ENCODE measurements around the gene GPI. TPM values are rescaled to one million over a fixed set of nuclear protein-coding genes. Genes with fewer than 3 reads are reported as not detected.
A peak's percentile ranks its signal among the peaks of the same experiment; 100 is the strongest.

GPI gene
- total and polyA plus RNA-seq, 2 of the 8 experiments (the other 6 are each of a cell fraction or from before 2014, with no cell fraction given), result 171 to 360 TPM

DNA sequence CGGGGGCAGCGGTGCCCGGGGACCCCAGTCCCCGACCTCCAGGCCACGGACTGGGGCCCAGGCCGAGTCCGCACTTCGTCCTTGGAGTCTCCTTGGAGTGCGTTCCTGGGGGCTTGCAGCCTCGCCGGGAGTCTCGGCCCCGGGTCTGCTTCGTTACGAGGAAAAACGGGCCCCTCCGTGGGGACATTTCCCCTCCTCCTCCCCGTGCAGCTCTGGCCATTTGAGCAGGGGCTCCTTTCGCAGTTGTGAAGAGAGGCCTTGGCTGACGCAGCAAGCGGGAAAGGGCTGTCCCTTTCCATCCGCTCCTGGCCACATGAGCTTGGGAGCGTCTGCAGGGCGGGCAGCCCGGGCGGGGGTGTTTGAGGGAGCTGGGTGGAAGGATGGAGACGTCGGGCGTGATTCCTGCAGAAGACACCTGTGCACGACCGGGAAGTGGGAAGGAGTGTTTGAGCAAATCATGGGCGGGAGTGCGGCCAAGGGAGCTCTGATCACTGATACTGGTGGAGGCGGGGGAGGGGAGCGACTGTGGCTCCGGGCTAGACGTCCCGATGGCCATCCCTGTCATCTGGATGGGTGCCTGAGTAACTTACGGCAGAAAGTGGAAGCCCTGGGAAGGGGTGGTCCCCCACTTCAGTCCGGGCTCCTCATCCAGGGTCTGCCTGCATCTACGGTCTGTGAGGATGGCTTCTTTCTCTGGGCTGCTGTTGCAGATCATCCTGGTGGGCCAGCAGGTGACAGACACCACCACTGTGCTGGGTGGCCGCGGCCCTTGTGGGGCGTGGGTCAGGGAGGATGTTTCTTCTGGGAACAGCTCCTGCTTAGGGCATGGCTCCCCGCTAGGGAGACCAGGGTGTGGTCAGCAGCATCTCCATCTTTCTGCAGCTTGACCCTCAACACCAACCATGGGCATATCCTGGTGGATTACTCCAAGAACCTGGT, 736 bp downstream of the GPI start:
- ChIA-PET CTCF (ENCODE audit: partially characterized antibody) (interaction anchor here (0.7 to 1.8 kb wide), 5 partner anchors 11 to 19 kb away, joined by 3 to 5 read pairs (median 4); no protein-coding TSS in a partner anchor), POLR2A (ENCODE audit: partially characterized antibody) (interaction anchor here (0.8 to 3.2 kb wide), 16 partner anchors 9 to 116 kb away, joined by 3 to 12 read pairs (median 4); partner anchors contain the start of gene WTIP)
- Histone ChIP-seq H2BK12ac (ENCODE audit: low read depth, low read length) (no peak overlapping the region), H3K56ac (replicated peaks; ENCODE audit: insufficient read length, low read depth, low read length) (peak overlapping the region; percentile 78), H3K4me1 (replicated peaks in 1 of 4; ENCODE audit: control insufficient read depth in 3 of 4, insufficient read depth in 4 of 4, low read length in 3 of 4) (peaks cover 0 to 12% (median 5%) of the 10 kb centered on the region in 4 experiments; a peak in 5 of 7 replicates), H3K36me3 (ENCODE audit: control insufficient read depth in 2 of 4, insufficient read depth in 4 of 4, low read length in 3 of 4) (peaks cover 20 to 37% (median 27%) of the 10 kb centered on the region in 4 experiments), H3K9ac (replicated peaks in 1 of 4; ENCODE audit: extremely low read depth in 1 of 4, low read depth in 3 of 4, low read length in 3 of 4) (peak overlapping the region; percentile 56 to 81 (median 71)), H3K4ac (replicated peaks; ENCODE audit: insufficient read length, low read depth, low read length) (peak overlapping the region; percentile 44), H3K23ac (ENCODE audit: insufficient read length) (no peak overlapping the region), H3K27me3 (replicated peaks in 1 of 4; ENCODE audit: control insufficient read depth in 3 of 4, extremely low read depth in 1 of 4, insufficient read depth in 3 of 4, low read length in 3 of 4) (no peaks in the 10 kb centered on the region), H3K79me1 (ENCODE audit: low read depth, low read length) (peaks cover 24% of the 10 kb centered on the region), H2BK15ac (ENCODE audit: low read length) (no peak overlapping the region), H3K9me3 (ENCODE audit: insufficient read depth in 2 of 2, low read depth in 1 of 2, low read length in 1 of 2) (no peaks in the 10 kb centered on the region), H4K20me1 (replicated peaks in 1 of 2; ENCODE audit: control insufficient read depth in 1 of 2, insufficient read depth in 2 of 2, low read length in 2 of 2) (peaks cover 7 to 23% of the 10 kb centered on the region in 2 experiments), H4K8ac (ENCODE audit: extremely low read depth, insufficient read depth, low read length) (peak overlapping the region; percentile 82), H3K4me3 (ENCODE audit: extremely low read depth in 1 of 4, insufficient read depth in 2 of 4, low read depth in 3 of 4, low read length in 4 of 4) (peak overlapping the region; percentile 79 to 99 (median 88)), H2BK20ac (ENCODE audit: low read length) (no peak overlapping the region), H4K5ac (ENCODE audit: insufficient read length, low read depth, low read length) (no peak overlapping the region), H3K18ac (ENCODE audit: extremely low read depth, low read length) (peak overlapping the region; percentile 83; the same call in 1 of the 2 replicates), H2AFZ (ENCODE audit: low read length) (no peak overlapping the region), H2BK5ac (ENCODE audit: low read depth, low read length) (0 out of 2 replicates have a peak overlapping the region, but pooled peaks have one; percentile 52), H3K4me2 (ENCODE audit: insufficient read depth in 1 of 2, low read depth in 2 of 2, low read length in 2 of 2) (peak overlapping the region; percentile 78 to 85), H3K23me2 (ENCODE audit: low read depth, low read length) (peaks cover 9% of the 10 kb centered on the region; the same call in 1 of the 2 replicates), H4K91ac (replicated peaks; ENCODE audit: insufficient read length, low read length) (peak overlapping the region; percentile 35), H2BK120ac (replicated peaks; ENCODE audit: low read depth, low read length) (no peak overlapping the region), H3K79me2 (ENCODE audit: control insufficient read depth in 1 of 2, insufficient read depth in 2 of 2, low read length in 2 of 2) (peaks cover 2 to 25% of the 10 kb centered on the region in 2 experiments; a peak in 3 of 4 replicates), H2AK5ac (ENCODE audit: low read depth, low read length) (0 out of 2 replicates have a peak overlapping the region, but pooled peaks have one; percentile 53), H3K14ac (ENCODE audit: insufficient read length) (no peak overlapping the region), H3K27ac (ENCODE audit: low read depth, low read length) (0 out of 2 replicates have a peak overlapping the region, but pooled peaks have one; percentile 8)
- FAIRE-seq (no peak), DNase-seq (ENCODE audit: low read depth in 1 of 2, low spot score in 2 of 2) (peak in 1 of 2 experiments; percentile 60)
- 17% methylated on average over 35 of the region's 45 CpGs; no CpG with 5 or more reads in 1 of the 2 experiments for WGBS, 2 experiments (ENCODE audit: extremely low coverage in 1 of 2, insufficient coverage in 1 of 2, insufficient read length in 1 of 2, insufficient replicate concordance in 2 of 2, low coverage in 1 of 2, low lambda C conversion rate in 2 of 2, missing lambda C conversion rate in 1 of 2)
- TF ChIP-seq TAF1 (IDR thresholded peaks at IDR 0.05; ENCODE audit: low read depth, low read length) (no peak), KDM4A (IDR thresholded peaks at IDR 0.05; ENCODE audit: low read depth, low read length, severe bottlenecking) (peak; percentile 73), PHF8 (conservative IDR thresholded peaks at IDR 0.05; ENCODE audit: low read depth, low read length) (peak; percentile 47; the same call in 1 of the 2 replicates), SAP30 (IDR thresholded peaks at IDR 0.05; ENCODE audit: insufficient read depth, insufficient replicate concordance, low read length) (peak; percentile 46), ASH2L (IDR thresholded peaks at IDR 0.05; ENCODE audit: low read length) (peak; percentile 13), YY1 (IDR thresholded peaks at IDR 0.05; ENCODE audit: low read depth, low read length) (0 out of 2 replicates have a peak, but pooled peaks have one; percentile 3), TBP (IDR thresholded peaks at IDR 0.05; ENCODE audit: low read depth, low read length) (0 out of 2 replicates have a peak, but pooled peaks have one; percentile 3), TAF7 (optimal IDR thresholded peaks at IDR 0.05; ENCODE audit: borderline replicate concordance, low read depth, low read length) (no peak)
- TF ChIP-seq, protein P1, sequence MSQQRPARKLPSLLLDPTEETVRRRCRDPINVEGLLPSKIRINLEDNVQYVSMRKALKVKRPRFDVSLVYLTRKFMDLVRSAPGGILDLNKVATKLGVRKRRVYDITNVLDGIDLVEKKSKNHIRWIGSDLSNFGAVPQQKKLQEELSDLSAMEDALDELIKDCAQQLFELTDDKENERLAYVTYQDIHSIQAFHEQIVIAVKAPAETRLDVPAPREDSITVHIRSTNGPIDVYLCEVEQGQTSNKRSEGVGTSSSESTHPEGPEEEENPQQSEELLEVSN (IDR thresholded peaks at IDR 0.05), result 0 out of 2 replicates have a peak, but pooled peaks have one; percentile 21
